ENCODE measurements around the gene NPAS3.

NPAS3 gene

DNA sequence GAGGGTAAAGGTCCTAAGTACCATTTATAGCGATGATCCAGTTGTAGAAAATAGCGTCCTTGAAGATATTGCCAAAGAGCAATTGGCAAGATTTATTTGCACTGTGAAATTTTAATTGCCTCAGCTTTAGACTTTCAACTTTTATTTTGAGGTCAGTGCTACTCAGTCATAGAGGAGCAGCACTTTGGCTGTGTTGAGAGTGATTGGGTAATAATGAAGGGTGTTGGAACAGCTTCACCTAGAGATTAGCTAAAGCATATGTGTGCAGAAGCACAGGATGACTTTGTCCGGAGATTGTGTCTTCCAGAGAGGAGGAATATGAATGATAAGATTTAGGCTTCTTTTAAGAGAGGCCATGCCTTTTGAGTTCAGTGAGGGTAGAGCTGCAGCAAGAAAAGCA, 164.8 kb downstream of the NPAS3 start:
- TF ChIP-seq FOXP2 (optimal IDR thresholded peaks at IDR 0.05; ENCODE audit: borderline replicate concordance, extremely low read depth, extremely low read length, insufficient read depth) (no peak), SIN3A (IDR thresholded peaks at IDR 0.05; ENCODE audit: borderline replicate concordance, insufficient read depth, low read length) (no peak), POLR2AphosphoS5 (IDR thresholded peaks at IDR 0.05; ENCODE audit: low read depth, low read length) (no peak), TAF1 (IDR thresholded peaks at IDR 0.05; ENCODE audit: borderline replicate concordance, insufficient read depth, low read length) (no peak)
- TF ChIP-seq, protein P1, sequence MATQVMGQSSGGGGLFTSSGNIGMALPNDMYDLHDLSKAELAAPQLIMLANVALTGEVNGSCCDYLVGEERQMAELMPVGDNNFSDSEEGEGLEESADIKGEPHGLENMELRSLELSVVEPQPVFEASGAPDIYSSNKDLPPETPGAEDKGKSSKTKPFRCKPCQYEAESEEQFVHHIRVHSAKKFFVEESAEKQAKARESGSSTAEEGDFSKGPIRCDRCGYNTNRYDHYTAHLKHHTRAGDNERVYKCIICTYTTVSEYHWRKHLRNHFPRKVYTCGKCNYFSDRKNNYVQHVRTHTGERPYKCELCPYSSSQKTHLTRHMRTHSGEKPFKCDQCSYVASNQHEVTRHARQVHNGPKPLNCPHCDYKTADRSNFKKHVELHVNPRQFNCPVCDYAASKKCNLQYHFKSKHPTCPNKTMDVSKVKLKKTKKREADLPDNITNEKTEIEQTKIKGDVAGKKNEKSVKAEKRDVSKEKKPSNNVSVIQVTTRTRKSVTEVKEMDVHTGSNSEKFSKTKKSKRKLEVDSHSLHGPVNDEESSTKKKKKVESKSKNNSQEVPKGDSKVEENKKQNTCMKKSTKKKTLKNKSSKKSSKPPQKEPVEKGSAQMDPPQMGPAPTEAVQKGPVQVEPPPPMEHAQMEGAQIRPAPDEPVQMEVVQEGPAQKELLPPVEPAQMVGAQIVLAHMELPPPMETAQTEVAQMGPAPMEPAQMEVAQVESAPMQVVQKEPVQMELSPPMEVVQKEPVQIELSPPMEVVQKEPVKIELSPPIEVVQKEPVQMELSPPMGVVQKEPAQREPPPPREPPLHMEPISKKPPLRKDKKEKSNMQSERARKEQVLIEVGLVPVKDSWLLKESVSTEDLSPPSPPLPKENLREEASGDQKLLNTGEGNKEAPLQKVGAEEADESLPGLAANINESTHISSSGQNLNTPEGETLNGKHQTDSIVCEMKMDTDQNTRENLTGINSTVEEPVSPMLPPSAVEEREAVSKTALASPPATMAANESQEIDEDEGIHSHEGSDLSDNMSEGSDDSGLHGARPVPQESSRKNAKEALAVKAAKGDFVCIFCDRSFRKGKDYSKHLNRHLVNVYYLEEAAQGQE (IDR thresholded peaks at IDR 0.05; ENCODE audit: insufficient read depth in 1 of 2, low read depth in 2 of 2, low read length in 2 of 2), result no peak

DNA sequence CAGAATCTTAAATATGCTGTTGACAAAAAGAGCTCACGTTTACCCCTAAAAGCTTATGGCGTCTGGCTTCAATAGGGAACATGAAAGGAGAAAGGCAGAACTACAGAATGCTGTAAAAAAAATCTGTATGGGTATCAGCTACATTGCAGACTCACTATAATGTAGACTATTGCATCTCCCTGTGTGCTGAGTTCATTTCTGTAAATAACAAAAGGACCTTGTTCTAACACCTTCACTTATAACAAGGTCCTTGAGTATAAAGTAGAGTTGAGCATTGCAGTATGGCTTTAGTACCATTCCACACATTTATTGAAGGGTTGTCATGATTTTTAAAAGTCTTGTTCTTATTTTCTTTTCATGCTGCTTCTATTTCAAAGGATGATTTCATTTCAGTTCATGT, 165.3 kb downstream of the NPAS3 start:
- TF ChIP-seq POLR2AphosphoS5 (IDR thresholded peaks at IDR 0.05; ENCODE audit: low read depth, low read length) (no peak), SIN3A (IDR thresholded peaks at IDR 0.05; ENCODE audit: borderline replicate concordance, insufficient read depth, low read length) (no peak), FOXP2 (optimal IDR thresholded peaks at IDR 0.05; ENCODE audit: borderline replicate concordance, extremely low read depth, extremely low read length, insufficient read depth) (no peak), TAF1 (IDR thresholded peaks at IDR 0.05; ENCODE audit: borderline replicate concordance, insufficient read depth, low read length) (no peak)
- TF ChIP-seq, protein P1 (IDR thresholded peaks at IDR 0.05; ENCODE audit: insufficient read depth in 1 of 2, low read depth in 2 of 2, low read length in 2 of 2), result no peak

GRCh38 chr14:33110737-33111443, 172.2 kb downstream of the NPAS3 start:
- TF ChIP-seq FOXP2 (optimal IDR thresholded peaks at IDR 0.05; ENCODE audit: borderline replicate concordance, extremely low read depth, extremely low read length, insufficient read depth), result no peak
- TF ChIP-seq POLR2AphosphoS5 (IDR thresholded peaks at IDR 0.05; ENCODE audit: low read depth, low read length), result no peak
- TF ChIP-seq, protein P1 (IDR thresholded peaks at IDR 0.05; ENCODE audit: insufficient read depth in 1 of 2, low read depth in 2 of 2, low read length in 2 of 2), result no peak
- TF ChIP-seq TAF1 (IDR thresholded peaks at IDR 0.05; ENCODE audit: borderline replicate concordance, insufficient read depth, low read length), result no peak
- TF ChIP-seq SIN3A (IDR thresholded peaks at IDR 0.05; ENCODE audit: borderline replicate concordance, insufficient read depth, low read length), result no peak

DNA sequence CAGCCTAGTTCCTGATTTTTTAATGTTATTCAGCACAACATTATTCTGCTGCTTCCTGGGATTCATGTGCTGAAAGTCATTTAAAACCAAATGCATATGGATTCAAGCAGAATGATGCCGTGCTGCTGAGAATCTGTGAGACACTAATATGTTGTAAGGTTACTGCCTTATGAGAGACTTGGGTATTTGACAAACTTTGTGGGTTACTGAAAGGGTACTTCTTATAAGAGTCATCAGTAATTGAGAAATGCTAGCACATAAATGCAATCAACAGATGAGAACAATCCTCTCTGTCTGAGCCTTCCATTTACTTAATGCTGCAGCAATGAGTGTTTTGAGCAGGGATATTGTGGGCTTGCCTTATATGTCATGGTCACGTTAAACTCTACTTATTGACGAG, 175.7 kb downstream of the NPAS3 start:
- TF ChIP-seq, protein P1 (IDR thresholded peaks at IDR 0.05; ENCODE audit: insufficient read depth in 1 of 2, low read depth in 2 of 2, low read length in 2 of 2), result no peak
- TF ChIP-seq FOXP2 (optimal IDR thresholded peaks at IDR 0.05; ENCODE audit: borderline replicate concordance, extremely low read depth, extremely low read length, insufficient read depth), result no peak
- TF ChIP-seq SIN3A (IDR thresholded peaks at IDR 0.05; ENCODE audit: borderline replicate concordance, insufficient read depth, low read length), result no peak
- TF ChIP-seq TAF1 (IDR thresholded peaks at IDR 0.05; ENCODE audit: borderline replicate concordance, insufficient read depth, low read length), result no peak
- TF ChIP-seq POLR2AphosphoS5 (IDR thresholded peaks at IDR 0.05; ENCODE audit: low read depth, low read length), result no peak

Data from PFSK-1 (cell line).